GM18519 (cell line): Measurements from ENCODE around the gene PPL.

ENCODE experiments used
- ATAC-seq: cut with Tn5 transposase; IDR thresholded peaks from one replicate; pipeline ENCODE4 v1.9.1; 2021; ENCODE audit warnings: mild to moderate bottlenecking, moderate library complexity; ENCODE audit not compliant: unreplicated experiment, low FRiP score

PPL gene

GRCh38 chr16:4891097-4891885 is 45.7 kb downstream of the PPL start:
- no peak for ATAC-seq

GRCh38 chr16:4890686-4891085 is 46.3 kb downstream of the PPL start:
- no peak for ATAC-seq

GRCh38 chr16:4890026-4890425 is 46.9 kb downstream of the PPL start:
- ATAC-seq: no peak

- ATAC-seq: no peak
Observed at GRCh38 chr16:4888428-4889135, 48.4 kb downstream of the PPL start.

- ATAC-seq: no peak
Observed at GRCh38 chr16:4886151-4886550, 50.8 kb downstream of the PPL start.

GRCh38 chr16:4884972-4885874 is 51.7 kb downstream of the PPL start:
- no peak for ATAC-seq

GRCh38 chr16:4884209-4884608 is 52.7 kb downstream of the PPL start:
- no peak for ATAC-seq

GRCh38 chr16:4883501-4883900 is 53.4 kb downstream of the PPL start:
- no peak for ATAC-seq

- no peak for ATAC-seq
Observed at GRCh38 chr16:4882633-4883285, 54.2 kb downstream of the PPL start.

- no peak for ATAC-seq
Observed at GRCh38 chr16:4882000-4882632, 54.8 kb downstream of the PPL start.

- ATAC-seq: no peak
Observed at GRCh38 chr16:4880006-4880580, 56.9 kb downstream of the PPL start.

GRCh38 chr16:4879049-4879448 is 57.9 kb downstream of the PPL start:
- ATAC-seq: no peak

GRCh38 chr16:4877380-4877685 is 59.6 kb downstream of the PPL start:
- no peak for ATAC-seq

- no peak for ATAC-seq
Observed at GRCh38 chr16:4876646-4877379, 60.1 kb downstream of the PPL start.

- no peak for ATAC-seq
Observed at GRCh38 chr16:4874666-4875065, 62.3 kb downstream of the PPL start.

- ATAC-seq: no peak
Observed at GRCh38 chr16:4873091-4873490, 63.9 kb downstream of the PPL start.

GRCh38 chr16:4871071-4871470 is 65.9 kb downstream of the PPL start:
- ATAC-seq: no peak

GRCh38 chr16:4870138-4870671 is 66.7 kb downstream of the PPL start:
- no peak for ATAC-seq
